ENCODE data around the gene ELAVL3.
"Not testable (repeated sequence)": the region's sequence is repeated elsewhere in the genome, so short reads cannot be mapped to it uniquely, and the experiment has no call there.

Gene ELAVL3

DNA sequence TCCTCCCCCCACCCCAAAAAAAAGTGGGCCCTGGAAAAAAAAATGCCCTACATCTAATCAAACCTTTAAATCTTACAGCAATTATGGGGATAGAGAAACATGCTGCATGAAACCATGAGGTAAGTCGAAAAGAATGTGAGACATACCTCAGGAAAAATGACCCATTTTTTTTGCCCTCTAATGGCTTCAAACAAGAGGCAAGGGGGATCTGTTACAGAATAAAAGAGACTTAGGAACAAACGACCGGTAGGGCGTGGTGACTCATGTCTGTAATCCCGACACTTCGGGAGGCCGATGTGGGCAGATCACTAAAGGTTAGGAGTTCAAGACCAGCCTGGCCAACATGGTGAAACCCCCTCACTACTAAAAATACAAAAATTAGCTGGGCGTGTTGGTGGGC is 70.2 kb downstream of the ELAVL3 start:
- no peak for DNase-seq (ENCODE audit: low read depth in 1 of 2, low spot score in 1 of 2)

DNA sequence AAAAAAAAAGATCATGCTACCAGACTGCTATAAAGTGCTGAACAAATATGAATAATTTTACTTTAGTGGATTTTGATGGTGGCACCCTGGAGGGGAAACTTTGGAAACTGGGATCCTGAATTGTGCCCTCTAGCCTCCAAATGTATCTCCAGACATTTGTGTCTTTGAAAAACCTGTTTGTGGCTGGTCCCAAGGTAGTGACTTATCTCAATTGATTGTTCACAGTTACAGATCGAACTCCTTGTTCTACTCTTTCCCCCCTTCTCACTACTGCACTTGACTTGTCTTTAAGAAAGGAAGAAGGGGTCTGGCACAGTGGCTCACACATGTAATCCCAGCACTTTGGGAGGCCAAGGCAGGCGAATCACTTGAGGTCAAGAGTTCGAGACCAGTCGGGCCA is 72.3 kb downstream of the ELAVL3 start:
- DNase-seq (ENCODE audit: low read depth in 1 of 2, low spot score in 1 of 2) = no peak

DNA sequence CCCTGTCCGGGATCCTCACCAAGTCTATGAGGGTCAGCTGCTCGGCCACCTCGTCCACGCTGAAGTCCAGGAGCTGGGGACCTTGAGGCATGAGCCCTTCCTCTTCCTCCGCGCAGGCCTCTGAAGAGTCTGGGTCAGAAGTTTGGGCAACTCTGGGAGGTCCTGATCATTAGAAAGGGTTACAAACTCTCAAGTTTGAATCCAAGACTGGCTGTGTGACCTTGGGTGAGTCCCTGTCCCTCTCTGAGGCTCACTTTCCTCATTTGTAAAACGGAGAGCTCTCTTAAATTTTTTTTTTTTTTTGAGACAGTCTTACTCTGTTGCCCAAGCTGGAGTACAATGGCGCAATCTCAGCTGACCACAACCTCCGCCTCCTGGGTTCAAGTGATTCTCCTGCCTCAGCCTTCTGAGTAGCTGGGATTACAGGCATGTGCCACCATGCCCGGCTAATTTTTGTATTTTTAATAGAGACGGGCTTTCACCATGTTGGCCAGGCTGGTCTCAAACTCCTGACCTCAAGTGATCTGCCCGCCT is 74.1 kb downstream of the ELAVL3 start:
- not testable (repeated sequence) for DNase-seq (ENCODE audit: low read depth in 1 of 2, low spot score in 1 of 2)

DNA sequence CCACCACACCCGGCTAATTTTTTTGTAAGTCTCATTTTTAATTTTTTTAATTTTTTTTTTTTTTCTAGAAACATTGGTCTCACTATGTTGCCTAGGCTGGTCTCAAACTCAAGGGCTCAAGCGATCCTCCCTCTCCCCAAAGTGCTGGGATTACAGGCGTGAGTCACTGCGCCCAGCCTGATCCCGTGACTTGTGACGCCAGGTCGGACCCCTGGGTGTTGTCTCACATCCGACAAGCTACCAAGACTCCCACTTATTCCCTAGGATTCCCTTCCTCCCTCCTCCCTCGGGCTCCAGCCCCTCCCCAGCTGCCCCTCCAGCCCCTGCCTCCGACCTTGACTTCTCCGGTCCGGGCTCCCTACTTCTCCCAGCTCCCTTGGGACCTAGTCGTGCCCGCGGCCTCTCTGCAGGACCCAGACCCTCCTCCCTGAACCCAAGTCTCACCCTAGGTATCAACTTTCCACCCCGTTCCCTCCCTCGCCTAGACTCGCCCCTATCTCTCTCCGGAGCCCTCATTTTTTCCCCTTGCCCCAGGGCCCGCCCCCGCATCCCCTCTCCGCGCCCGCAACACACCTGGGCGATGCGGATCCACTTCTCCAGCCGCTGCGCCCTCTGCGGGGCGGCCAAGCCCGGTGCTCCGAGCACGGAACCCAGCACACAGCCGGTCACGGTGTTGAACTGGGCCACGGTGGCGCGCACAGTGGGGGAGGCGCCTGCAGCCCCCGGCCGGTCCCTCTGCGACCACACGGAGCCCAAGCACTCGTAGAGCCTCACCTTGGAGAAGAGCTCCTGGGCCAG is 74.8 kb downstream of the ELAVL3 start:
- peak in 1 of 2 donors; percentile 25 for DNase-seq (ENCODE audit: low read depth in 1 of 2, low spot score in 1 of 2)

DNA sequence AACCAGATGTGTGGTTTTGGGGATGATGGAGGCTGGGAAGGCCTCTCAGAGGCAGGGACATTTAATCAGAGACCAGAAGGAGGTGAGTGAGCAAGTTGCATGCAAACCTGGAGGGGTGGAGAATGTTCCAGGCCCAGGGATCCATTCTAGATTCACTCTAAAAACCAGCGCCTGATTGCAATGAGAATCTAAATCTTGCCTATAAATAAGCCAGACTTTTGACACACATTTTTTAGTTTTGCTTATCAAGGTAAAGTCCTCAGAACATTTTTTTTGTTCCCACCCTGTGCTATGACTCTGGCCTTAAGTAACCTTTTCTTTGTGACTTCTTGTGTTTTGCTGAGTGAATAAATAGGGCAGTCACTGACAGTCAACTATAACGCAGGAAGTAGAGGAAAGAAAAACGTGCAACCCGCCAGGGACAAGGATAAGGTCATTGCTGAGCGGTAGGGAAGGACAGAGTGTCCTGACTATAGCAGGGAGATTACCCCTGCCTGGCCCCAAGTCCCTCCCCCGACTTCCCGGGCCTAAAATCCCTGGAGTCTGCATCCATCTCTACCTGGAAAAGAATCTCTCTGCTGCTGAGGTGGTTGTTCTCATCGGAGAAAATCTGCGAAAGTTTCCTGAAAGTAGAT is 76.1 kb downstream of the ELAVL3 start:
- no peak for DNase-seq (ENCODE audit: low read depth in 1 of 2, low spot score in 1 of 2)

DNA sequence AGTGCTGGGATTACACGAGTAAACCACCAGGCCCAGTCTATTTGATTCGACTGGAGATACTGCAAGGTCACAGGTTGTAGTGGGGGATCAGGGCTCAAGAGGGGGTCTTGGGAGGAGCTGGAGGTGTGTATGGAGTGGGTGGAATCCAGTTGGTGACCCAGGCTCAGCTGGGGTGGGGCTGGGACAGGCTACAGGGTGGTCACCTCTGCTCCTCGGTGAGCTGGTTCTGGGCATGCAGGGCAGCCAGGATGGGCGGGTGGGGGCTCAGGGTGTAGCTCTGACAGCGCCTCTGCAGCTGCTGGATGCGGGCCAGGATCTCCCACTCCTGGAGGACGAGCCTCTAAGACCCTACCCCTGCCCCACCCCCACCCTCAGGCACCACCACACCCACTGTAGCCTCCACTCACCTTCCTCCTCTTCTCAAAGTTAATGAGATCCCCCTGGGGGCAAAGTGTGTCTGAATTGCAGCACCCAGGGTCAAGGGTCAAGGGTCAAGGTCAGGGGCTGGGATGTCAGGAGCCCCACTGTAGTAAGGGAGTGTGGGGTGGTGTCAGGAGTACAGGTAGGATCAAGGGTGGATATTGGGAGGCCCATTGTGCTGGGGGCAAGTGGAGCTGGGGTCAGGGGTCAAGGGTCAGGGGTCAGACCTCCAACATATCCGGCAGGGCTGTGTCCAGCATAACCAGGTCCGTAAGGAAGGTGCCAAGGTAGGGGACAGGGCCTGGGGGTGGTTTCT is 78.9 kb downstream of the ELAVL3 start:
- DNase-seq (ENCODE audit: low read depth in 1 of 2, low spot score in 1 of 2) = no peak

Data from activated CD4-positive, alpha-beta T cell treated with anti-CD3 and anti-CD28 coated beads, Interleukin-2, amount 50 U/mL, for 24 hours (primary cell).